SH-SY5Y (cell line): Measurements from ENCODE around the gene LRRC70.

Source experiments
- GATA2 ChIP-seq: IDR thresholded peaks from 2 replicates; pipeline ENCODE4 v1.6.1; 2011; ENCODE audit warnings: mild to moderate bottlenecking, low read depth, low read length
- GATA3 ChIP-seq: IDR thresholded peaks from 2 replicates; pipeline ENCODE4 v1.6.1; 2011; ENCODE audit warnings: low read depth, mild to moderate bottlenecking, low read length, moderate library complexity

DNA sequence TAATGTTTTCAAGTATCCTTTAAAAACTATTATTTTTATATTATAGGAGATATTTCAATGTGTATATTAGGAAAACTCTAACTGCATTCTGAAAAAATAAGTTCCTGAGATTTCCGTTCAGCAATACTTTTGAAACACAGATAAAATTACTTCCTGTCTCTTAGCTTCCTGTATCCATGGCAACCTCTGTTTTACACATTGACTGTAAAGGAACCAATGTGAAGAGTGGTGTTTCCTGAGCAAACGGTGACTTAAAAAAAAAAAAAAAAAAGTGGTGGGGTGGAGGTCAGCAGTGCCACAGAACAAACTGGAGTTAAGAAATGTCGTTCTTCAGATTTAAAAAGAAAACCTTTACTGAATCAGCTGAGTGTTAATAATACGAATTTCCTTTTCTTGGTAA is at the start of gene LRRC70:
- no peak for TF ChIP-seq GATA2
- no peak for TF ChIP-seq GATA3
